ENCODE measurements around the gene ATP5PD. TPM values are rescaled to one million over a fixed set of nuclear protein-coding genes. Genes with fewer than 3 reads are reported as not detected.
"Not testable (repeated sequence)": the region's sequence is repeated elsewhere in the genome, so short reads cannot be mapped to it uniquely, and the experiment has no call there.

The ATP5PD gene
- total RNA-seq, 1 donor from 2014 or later: 270 TPM

DNA sequence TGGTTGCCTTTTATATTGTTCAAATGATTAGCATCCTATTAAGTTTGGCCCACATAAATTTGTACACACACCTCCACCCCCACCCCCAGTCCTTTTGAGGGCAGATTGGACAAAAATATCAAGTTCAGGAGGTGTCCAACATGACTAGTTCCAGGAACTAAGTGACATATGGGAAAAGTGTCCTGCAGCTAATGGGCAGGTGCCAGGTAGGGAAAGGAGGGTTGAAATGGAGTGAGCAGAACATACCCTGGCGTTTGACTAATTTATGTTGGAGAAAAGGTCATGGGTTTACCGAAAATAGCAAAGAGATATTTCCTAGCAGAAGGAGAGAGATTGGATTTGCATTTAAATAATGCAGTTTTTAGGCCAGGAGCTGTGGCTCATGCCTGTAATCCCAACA lies 5.2 kb upstream of the ATP5PD start:
- DNase-seq (ENCODE audit: low spot score): no peak

DNA sequence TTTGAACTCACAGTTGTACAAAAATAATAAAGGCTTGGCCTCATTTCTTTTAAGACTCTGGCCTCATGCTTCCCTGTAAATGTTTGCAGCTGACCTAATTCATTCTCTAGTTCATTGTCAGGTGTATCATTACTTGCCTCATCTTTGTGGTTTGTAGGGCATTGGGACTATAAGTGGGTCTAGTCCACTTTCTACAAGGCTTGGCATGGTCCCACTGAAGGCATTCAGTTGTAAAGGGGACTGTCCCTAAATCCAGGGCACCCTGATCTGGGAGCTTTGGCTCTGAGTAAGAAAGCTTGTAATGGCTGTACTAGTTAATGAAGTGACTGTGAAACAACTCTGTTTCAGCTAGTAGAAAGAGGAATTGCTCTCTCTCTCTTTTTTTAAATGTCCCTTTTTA lies 2.9 kb upstream of the ATP5PD start:
- no peak for DNase-seq (ENCODE audit: low spot score)

DNA sequence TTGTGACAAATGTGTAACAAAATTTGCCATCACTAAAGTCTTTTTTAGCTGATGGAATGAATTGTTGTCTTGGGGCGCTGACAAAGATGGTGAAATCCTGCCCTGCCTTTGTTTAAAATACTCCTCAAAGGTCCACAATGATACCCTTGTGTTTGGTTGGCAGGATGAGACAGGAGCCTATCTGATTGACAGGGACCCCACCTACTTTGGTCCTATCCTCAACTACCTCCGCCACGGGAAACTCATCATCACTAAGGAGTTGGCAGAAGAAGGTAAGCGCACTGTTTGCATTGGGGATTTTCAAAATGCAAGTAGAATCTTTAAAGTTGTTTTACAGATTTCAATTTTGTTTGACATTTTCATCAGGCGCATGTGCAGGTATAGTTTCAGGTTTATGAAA lies 2.3 kb upstream of the ATP5PD start:
- DNase-seq (ENCODE audit: low spot score): no peak

DNA sequence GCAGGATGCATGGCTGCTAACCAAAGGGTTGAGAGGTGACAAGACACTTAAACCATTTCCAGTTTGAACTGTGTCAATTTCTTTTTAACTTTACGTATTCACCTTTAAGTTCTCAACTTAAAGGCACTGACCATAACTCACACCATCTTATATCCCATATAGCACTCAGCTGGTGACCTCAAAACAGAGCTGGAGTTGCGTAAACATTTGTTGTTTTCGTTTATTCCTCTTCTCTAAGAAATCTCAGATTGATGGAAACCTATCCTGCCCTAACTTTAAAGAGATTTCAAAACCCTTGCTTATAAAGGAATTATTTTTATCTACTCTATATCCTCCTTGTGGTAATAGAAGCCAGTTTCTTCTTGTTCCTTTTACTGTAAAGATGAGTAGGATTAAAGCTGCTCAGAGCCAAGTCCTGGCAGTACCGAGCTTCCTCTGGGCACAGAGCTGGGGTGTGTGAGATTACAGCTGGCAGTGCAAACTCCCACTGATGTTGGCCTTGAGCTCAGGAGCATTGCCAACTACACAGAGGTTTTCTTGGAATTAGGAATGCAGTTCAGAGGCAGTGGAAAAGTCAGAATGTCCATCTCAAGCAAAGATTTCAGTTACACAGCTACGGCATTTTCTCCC lies 1.6 kb upstream of the ATP5PD start:
- DNase-seq (ENCODE audit: low spot score): no peak

DNA sequence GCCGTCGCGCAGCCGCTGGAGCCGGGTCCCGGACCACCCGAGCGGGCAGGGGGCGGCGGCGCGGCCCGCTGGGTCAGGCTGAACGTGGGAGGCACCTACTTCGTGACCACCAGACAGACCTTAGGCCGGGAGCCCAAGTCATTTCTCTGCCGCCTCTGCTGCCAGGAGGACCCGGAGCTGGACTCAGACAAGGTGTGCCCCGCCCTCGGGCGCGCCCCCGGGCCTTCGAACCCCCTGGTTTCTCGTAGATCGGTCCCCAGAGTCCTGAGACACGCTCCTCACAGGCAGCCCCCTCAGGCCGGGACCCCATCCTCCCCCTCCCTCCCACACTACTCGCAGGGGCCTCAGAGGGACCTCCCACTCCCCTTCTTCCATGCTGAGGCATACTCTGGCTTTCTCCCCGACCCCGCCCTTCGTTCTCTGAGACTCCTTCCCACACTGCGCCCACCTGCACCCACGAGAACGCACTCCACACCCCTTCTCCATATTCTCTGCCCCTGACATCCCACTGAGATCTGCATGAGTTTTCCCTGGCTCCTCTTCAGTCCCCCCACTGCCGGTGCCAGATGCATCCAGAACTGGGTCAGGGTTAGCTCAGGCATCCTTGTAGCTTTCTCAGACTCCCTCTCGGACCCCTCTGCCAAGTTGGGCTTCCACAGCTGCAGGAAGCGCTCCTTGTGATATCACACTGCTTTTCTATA lies 779 bp upstream of the ATP5PD start:
- peak; percentile 51 for DNase-seq (ENCODE audit: low spot score)

DNA sequence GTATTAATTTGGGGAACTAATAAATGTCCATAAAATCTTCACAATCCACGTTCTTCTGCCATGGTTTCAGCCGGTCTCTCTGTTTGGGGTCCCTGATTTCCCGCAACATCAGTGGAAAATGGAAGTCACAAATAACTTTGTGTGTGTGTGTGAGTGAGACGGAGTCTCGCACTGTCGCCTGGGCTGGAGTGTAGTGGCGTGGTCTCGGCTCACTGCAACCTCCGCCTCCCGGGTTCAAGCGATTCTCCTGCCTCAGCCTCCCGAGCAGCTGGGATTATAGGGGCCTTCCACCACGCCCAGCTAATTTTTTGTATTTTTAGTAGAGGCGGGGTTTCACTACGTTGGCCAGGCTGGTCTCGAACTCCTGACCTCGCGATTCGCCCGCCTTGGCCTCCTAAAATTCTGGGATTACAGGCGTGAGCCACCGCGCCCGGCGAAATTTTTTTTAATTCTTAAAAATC lies 793 bp downstream of the ATP5PD start:
- not testable (repeated sequence) for DNase-seq (ENCODE audit: low spot score)

DNA sequence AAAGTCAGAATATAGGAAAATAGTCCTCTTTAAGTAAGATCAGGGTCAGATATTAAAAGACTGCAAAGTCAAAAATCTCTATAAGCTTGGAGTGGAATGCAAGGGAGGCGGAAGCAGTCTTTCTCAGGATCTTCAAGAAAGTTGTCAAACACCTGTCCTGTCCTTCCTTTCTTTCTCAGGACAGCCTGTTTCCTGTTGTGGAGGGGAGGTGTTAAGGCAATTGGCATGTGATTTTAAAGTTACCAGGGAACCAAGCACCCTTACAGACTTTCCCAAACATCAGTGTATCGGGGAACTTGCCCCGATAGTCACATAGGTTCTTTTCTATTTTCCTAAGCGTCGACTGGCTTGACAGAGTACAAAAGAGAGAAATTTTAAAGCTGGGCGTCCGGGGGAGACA lies 2.1 kb downstream of the ATP5PD start:
- DNase-seq (ENCODE audit: low spot score): no peak

DNA sequence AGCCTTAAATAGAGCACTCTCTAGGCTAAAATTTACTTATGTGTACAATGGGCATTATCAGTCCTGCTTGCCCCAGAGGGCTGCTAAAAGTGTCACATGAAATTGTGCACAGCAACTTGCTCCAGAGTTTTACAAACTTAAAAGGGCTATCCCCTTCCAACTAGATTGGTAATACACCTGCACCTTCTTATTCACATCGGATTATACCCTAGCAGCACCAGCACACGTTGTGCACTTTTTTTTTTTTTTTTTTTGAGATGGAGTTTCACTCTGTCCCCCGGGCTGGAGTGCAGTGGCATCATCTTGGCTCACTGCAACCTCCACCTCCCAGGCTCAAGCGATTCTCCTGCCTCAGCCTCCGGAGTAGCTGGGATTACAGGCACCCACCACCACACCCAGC lies 3.0 kb downstream of the ATP5PD start:
- DNase-seq (ENCODE audit: low spot score): not testable (repeated sequence)

DNA sequence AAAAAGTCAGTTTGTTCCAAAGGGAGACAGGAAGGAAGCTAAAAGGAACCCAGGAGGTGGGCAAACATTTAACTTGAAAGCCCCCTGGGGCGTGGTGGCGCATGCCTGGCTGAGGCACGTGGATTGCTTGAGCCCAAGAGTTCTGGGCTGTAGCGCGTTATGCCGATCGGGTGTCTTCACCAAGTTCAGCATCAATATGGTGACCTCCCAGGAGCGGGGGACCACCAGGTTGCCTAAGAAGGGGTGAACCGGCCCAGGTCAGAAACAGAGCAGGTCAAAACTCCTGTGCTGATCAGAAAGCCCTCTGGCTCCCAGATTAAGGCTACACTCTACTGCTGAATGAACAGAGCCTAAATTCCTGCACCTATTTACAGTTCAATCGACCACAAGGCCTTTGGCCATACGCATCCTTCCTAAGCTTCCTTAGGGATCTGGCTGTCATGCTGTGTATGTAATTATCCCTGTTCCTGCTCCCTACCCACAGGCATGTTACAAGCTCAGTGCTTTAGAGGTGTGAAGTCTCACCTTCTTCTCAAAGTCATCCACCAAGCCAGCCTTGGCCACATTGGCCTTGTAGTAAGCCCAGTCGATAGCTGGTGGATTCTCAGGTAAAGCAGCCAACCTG lies 5.0 kb downstream of the ATP5PD start:
- DNase-seq (ENCODE audit: low spot score): no peak

DNA sequence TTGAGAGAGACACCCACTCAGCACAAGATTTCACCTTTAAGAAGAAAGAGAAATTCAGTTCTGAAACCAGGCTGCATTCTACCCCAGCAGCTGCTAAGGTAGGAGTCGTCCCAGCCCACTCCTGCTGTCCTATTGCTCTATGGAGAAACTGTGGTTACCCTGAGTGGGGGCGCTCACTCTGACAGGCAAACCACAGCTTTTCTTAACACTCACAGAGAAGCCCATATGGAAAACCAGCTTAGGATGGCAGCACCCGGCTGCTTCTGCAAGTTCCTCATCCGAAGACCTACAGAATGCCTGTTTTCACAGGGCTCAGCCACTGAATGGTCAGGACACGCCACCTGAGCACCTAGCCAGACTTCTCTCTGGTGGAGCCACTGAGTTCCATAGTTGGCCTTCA lies 7.5 kb downstream of the ATP5PD start:
- no peak for DNase-seq (ENCODE audit: low spot score)

DNA sequence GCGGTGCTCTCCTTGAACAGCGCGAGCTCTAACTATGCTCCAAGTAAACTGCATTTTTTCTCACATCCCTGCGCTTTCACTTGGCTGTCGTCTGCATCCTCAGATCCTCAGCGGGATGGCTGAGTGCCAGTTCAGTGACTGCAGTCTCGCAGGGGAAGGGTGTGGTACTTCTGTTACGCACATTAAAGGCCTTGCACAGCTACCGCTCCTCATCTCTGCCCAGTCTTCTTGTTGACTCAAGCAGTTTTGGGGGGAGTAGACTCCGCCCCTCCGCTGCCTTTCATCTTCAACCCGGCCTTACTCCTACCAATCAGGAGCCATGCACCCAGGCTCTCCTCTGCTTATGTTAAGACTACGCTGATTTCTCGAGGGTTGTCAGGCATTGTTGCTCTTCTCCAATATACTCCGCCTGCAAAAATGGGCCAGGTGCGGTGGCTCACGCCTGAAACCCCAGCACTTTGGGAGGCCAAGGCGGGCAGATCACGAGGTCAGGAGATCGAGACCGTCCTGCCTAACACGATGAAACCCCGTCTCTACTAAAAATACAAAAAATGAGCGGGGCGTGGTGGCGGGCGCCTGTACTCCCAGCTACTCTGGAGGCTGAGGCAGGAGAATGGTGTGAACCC lies 10.0 kb downstream of the ATP5PD start:
- peak; percentile 85 for DNase-seq (ENCODE audit: low spot score)

DNA sequence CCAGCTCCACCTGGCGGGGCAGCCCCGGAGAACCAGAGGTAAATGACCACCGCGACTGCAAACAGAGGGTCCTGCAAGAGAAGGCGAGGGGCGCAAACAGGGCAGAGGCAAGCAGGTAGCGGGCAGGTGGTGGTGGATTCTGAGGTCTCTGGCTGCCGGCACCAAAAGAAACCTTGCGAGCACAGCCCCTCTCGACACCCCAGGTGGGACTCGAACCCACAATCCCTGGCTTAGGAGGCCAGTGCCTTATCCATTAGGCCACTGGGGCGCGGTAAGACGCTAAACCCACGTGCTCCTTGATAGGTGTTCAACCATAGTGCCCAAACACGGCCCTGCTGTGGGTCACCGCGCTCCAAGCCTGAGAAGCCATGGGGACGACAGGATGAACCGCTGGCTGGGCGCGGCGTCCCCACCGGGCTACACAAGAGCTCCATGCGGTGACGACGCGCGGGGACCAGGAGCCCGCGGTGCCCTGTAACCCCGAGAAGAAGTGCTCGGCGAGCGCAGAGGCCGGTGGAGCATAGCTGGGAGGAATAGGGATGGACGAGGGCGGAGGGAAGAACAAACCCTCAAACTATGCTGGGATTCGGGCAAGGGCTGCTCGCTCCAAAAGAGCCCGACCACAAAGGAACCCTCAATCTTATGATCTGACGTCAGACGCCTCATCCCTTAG lies 12.4 kb downstream of the ATP5PD start:
- DNase-seq (ENCODE audit: low spot score): peak; percentile 94

DNA sequence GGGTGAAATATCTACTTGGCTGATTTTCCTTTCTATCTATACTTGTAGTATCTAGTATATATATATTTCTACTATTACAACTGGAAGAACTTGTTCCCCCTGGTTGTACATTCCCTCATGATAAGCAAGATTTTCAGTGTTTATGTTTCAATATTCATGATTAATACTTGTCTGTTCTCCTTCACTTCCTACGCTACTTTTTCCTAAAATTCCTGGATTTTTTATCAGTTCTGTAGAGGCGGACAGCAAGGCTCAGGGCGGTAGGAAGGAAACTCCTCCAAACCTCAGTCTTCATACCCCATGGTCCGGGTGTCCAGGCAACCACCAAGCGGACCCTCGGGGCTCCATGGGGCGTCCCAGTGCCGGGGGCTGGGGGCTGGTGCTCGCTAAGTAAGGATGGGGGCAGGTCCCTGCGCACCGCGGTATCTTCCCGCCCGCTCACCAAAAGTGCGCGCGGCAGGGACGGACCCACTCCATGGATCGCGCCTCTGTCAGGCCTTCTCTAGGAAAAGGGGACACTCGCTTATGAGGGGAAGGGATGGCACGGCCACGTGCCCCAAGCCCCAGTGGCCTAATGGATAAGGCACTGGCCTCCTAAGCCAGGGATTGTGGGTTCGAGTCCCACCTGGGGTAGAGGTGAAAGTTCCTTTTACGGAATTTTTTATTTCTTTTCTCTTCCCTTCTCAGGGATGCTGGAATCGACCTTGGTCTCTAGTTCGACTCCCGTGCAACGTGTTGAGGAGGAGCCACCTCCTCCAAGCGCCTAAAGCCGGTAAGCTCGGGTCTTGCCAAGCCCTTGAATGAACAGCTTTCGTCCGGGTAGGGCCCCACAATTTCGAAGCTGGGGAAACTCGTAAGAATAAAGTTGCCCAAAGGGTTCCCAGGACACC lies 13.2 kb downstream of the ATP5PD start:
- peak; percentile 97 for DNase-seq (ENCODE audit: low spot score)

DNA sequence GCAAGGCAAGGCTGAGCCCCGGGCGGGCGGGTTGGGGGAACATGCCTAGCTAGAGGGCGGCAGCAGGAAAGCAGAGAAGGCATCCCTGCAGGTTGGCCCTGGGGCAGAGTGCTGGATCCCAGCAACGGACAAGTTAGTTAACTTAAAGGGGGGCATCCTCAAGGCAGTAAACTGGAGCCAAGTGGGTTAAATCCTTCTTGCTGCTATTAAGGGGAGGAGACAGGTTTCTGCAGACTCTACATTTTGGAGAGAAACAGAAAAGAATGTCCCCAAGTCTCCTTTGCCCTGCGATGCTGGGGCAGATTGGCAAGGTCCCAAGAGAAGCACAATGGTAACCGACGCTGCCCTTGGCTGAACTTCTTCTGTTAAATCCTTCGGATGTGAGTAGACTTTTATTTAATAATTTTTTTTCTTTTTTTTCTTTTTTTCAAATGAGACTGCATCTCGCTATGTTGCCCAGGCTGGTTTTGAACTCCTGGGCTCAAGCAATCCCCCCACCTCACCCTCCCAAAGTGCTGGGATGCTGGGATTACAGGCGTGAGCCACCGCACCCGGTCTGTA lies 14.0 kb downstream of the ATP5PD start:
- DNase-seq (ENCODE audit: low spot score): no peak

DNA sequence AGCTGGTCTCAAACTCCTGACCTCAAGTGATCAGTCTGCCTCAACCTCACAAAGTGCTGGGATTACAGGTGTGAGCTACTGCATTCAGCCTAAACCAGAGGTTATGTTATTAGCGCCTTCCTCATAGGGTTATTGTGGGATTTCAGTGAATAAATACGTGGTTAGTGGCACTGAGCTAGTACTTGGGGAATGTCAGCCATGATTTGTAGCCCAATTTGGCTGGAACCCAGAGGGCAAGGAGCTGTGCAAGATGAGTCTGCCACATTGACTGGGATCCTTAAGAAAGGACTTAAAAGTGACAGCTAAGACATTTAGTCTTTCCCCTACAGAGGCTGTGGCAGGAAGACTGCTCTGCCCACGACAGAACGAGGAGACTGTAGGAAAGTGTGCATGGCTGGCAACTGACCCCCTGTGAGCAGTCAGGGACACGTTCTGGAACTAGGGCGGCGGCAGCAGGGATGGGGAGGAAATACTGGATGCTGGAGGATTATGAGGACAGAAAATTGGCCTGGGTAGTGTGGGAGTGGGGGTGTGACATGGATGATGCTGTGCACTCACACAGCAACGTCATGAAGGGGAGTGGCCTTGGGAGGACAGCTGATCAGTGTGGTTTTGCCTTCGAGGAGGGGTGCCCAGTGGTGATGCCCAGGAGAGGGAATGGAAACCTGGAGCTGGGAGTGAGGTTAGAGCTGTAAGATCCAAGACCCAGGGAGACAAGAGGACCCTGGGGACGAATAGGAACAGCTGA lies 14.6 kb downstream of the ATP5PD start:
- peak; percentile 77 for DNase-seq (ENCODE audit: low spot score)

DNA sequence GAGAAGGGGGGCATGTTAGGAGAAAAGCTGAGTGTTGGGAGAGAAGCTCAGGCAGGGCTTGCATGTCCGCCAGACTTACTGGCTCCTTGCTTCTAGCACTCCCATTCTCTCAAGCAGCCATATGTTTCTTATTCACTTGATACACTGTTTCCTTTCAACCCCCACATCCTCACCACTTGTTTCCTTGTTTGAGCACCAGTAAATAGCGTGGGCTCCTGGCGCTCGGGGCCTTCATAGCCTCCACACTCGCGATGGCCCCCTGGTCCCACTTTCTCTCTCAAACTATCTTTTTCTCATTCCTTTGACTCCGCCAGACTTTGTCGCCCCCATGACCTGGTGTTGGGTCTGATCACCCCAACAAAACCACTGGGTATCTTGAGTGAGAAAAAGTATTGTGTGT lies 16.6 kb downstream of the ATP5PD start:
- DNase-seq (ENCODE audit: low spot score): no peak

DNA sequence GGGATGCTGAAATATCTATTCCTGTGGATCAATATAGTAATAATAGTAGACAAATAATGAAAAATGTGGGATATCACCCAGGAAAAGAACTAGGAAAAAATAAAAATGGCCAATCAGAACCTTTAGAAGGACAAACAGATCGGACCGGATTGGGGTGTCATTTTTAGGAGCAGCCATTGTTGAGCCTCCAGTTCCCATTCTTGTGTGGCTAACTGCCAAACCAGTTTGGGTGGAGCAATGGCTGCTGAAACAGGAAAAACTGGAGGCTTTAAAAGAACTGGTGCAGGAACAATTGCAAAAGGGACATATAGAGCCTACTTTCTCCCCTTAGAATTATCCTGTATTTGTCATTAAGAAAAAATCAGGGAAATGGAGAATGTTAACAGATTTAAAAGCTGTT lies 20.1 kb downstream of the ATP5PD start:
- not testable (repeated sequence) for DNase-seq (ENCODE audit: low spot score)

DNA sequence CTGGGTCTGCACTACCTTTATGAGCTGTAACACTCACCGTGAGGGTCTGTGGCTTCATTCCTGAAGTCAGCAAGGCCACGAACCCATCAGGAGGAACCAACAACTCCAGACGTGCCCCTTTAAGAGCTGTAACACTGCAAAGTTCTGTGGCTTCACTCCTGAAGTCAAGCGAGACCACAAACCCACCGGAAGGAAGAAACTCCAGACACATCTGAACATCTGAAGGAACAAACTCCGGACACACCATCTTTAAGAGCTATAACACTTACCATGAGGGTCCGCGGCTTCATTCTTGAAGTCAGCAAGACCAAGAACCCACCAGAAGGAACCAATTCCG lies 21.4 kb downstream of the ATP5PD start:
- not testable (repeated sequence) for DNase-seq (ENCODE audit: low spot score)

DNA sequence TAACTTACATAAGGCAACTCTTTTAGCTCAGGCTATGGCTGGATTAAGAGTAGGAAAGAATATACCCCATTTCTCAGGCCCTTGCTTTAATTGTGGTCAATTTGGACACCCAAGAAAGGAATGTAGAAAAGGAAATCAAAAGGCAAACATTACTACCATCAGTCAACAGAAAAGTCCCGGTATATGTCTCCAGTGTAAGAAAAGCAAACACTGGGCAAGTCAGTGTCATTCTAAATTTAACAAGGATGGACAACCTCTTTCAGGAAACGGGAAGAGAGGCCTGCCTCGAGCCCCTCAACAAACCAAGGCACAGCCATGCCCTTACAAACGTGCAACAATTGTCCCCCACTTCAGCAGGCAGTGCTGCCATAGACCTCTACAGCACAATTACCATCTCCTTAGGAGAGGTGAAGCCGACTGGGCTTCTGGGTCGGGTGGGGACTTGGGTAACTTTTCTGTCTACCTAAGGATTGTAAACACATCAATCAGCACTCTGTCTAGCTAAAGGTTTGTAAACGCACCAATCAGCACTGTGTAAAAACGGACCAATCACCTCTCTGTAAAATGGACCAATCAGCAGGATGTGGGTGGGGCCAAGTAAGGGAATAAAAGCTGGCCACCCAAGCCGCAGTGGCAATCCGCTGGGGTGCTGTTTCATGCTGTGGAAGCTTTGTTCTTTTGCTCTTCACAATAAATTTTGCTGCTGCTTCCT lies 21.9 kb downstream of the ATP5PD start:
- no peak for DNase-seq (ENCODE audit: low spot score)

Measured in ureter (tissue), 1 donor.